Gastrocnemius medialis (tissue), 4 donors: Measurements from ENCODE around the gene ARFGEF3. TPM values are rescaled to one million over a fixed set of nuclear protein-coding genes. Genes with fewer than 3 reads are reported as not detected.

Source experiments
- ATAC-seq, 2 donors: fragments of 150-250 bp; one replicate each; pipeline ENCODE4 v1.9.1; 2016
- DNase-seq, 2 donors: peaks; one replicate each; pipeline ENCODE4 v3.0.0-alpha.2; 2019
- H3K27ac ChIP-seq, 4 donors: fragments of 200-600 bp; sonication (generic); 1 replicate in 1 of 4; 2 replicates in 3 of 4; pipeline ENCODE4 v1.5.1; 2016 to 2018; ENCODE audit warnings: mild to moderate bottlenecking in 2 of 4, moderate library complexity in 1 of 4
- H3K27me3 ChIP-seq, 3 donors: fragments of 200-600 bp; sonication (generic) in 2 of 3; 1 replicate in 1 of 3; 2 replicates in 2 of 3; pipeline versions ENCODE4 v1.5.1 to v1.6.0; 2016 to 2019; ENCODE audit warnings: mild to moderate bottlenecking in 1 of 3, moderate library complexity in 1 of 3
- H3K36me3 ChIP-seq, 2 donors: fragments of 200-600 bp; sonication (generic) in 1 of 2; one replicate each; pipeline ENCODE4 v1.5.1; 2017 to 2018
- H3K4me1 ChIP-seq, 2 donors: fragments of 200-600 bp; sonication (generic) in 1 of 2; one replicate each; pipeline ENCODE4 v1.5.1; 2016 to 2017; ENCODE audit warnings: mild to moderate bottlenecking in 2 of 2
- H3K4me3 ChIP-seq, 4 donors: fragments of 200-600 bp; sonication (generic) in 3 of 4; 1 replicate in 1 of 4; 2 replicates in 3 of 4; pipeline ENCODE4 v1.5.1; 2016 to 2019; ENCODE audit warnings: mild to moderate bottlenecking in 2 of 4
- H3K9me3 ChIP-seq, 3 donors: fragments of 200-600 bp; sonication (generic) in 2 of 3; 1 replicate in 1 of 3; 2 replicates in 2 of 3; pipeline ENCODE4 v1.5.1; 2016 to 2019
- POLR2A ChIP-seq, 2 donors: fragments of 450-650 bp; IDR thresholded peaks; one replicate each; pipeline ENCODE4 v1.6.1; 2017; ENCODE audit warnings: antibody characterized with exemption in 2 of 2, mild to moderate bottlenecking in 2 of 2, moderate library complexity in 2 of 2
- in situ Hi-C, 4 donors: fragments of 200-750 bp; cut with MboI; loops; one replicate each; pipeline versions ENCODE4 v1.15.0 to v1.8.0; 2017; ENCODE audit warnings: low sequenced_read_pairs in 4 of 4
- intact Hi-C: fragments of 100-400 bp; cut with DNase I; formaldehyde crosslinking; loops from one replicate; pipeline ENCODE4 v1.15.1; 2023; ENCODE audit warnings: low total_unique reads
- total RNA-seq, 4 donors: library from RNA; depleted of rRNA; stranded (reverse); fragments of >200 nt; gene quantifications; one replicate each; pipeline versions ENCODE4 v1.1.0 to v1.2.3, GENCODE V29; 2016
- TF ChIP-seq, protein P1 (sequence below), 5 experiments: fragments of 450-650 bp in 3 of 5; fragments of 200-600 bp in 2 of 5; sonication (generic) in 2 of 5; IDR thresholded peaks in 4 of 5; conservative IDR thresholded peaks in 1 of 5; 1 replicate in 4 of 5; 2 replicates in 1 of 5; pipeline ENCODE4 v1.5.1; 2016 to 2019; ENCODE audit warnings: antibody characterized with exemption in 5 of 5, mild to moderate bottlenecking in 3 of 5, moderate library complexity in 3 of 5

ARFGEF3 gene
- total RNA-seq, 4 donors from 2014 or later, result 0.40 to 0.78 (median 0.52) TPM

DNA sequence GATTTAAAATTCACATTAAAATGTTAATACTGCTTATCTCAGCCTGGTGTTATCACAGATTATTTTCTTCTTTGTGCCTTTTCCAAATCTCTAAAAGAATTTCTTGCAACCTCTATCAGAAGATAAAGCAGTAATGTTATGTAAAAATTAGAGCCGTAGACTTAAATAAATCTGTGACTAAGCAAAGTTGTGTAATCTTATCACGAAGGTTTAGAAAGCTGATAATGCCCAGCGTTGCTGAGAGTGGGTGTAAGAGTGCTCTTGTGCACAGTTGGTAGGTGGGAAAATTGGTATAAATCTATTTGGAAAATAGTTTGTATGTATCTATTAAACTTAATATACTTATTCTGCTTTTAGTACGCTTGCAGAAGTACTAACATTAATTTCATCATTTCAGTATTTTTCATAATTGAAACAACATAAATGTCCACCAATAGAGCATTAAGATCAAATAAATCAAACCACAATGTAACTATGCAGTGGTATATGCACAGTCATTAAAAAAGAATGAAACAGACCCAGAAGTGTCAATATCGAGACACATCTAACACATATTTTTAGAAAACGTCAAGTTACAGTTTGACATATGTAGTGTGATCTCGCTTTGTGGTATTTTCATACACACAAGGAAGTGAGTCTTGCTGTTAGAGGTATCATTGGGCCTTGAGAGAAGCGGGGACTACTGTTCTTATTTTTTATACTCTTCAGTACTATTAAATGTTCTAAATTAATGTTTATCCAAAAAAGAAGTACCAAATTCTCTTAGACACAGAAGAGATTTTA lies 111.0 kb downstream of the ARFGEF3 start:
- Histone ChIP-seq H3K27me3 (no peaks in the 10 kb centered on the region), H3K4me3 (no peak overlapping the region), H3K36me3 (no peaks in the 10 kb centered on the region), H3K4me1 (no peaks in the 10 kb centered on the region), H3K27ac (no peak overlapping the region), H3K9me3 (no peaks in the 10 kb centered on the region)
- DNase-seq (no peak), ATAC-seq (no peak)
- TF ChIP-seq, protein P1, sequence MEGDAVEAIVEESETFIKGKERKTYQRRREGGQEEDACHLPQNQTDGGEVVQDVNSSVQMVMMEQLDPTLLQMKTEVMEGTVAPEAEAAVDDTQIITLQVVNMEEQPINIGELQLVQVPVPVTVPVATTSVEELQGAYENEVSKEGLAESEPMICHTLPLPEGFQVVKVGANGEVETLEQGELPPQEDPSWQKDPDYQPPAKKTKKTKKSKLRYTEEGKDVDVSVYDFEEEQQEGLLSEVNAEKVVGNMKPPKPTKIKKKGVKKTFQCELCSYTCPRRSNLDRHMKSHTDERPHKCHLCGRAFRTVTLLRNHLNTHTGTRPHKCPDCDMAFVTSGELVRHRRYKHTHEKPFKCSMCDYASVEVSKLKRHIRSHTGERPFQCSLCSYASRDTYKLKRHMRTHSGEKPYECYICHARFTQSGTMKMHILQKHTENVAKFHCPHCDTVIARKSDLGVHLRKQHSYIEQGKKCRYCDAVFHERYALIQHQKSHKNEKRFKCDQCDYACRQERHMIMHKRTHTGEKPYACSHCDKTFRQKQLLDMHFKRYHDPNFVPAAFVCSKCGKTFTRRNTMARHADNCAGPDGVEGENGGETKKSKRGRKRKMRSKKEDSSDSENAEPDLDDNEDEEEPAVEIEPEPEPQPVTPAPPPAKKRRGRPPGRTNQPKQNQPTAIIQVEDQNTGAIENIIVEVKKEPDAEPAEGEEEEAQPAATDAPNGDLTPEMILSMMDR (IDR thresholded peaks at IDR 0.05 in 4 of 5, conservative IDR thresholded peaks at IDR 0.05 in 1 of 5), result no peak
- TF ChIP-seq POLR2A (IDR thresholded peaks at IDR 0.05), result no peak
- in situ Hi-C loops (no loop called here), intact Hi-C loops (no loop called here)

DNA sequence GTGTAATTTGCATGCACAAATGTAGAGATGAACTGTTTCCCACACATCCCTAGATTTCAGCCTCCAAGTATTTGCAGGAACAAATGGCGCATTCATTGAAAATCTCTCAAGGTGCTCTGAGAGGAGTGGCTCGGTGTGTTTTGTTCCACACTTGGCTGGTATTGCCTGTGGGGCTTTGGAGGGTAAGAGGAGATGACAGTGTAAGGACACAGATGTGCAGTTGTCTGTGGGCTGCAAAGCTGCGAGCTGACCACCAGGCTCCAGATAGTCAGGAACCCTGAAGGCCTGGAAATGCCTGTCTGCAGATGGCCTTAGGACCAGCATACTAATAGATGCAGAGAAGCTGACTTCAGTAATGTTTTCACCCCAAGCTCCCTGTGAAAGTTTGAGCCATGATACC lies 114.2 kb downstream of the ARFGEF3 start:
- Histone ChIP-seq H3K27ac (no peak overlapping the region), H3K4me3 (no peak overlapping the region), H3K9me3 (no peaks in the 10 kb centered on the region), H3K27me3 (no peaks in the 10 kb centered on the region), H3K36me3 (no peaks in the 10 kb centered on the region), H3K4me1 (no peaks in the 10 kb centered on the region)
- DNase-seq, result no peak
- in situ Hi-C loops, result no loop called here
- intact Hi-C loops, result no loop called here
- no peak for ATAC-seq
- no peak for TF ChIP-seq POLR2A (IDR thresholded peaks at IDR 0.05)
- TF ChIP-seq, protein P1 (IDR thresholded peaks at IDR 0.05 in 4 of 5, conservative IDR thresholded peaks at IDR 0.05 in 1 of 5), result no peak

DNA sequence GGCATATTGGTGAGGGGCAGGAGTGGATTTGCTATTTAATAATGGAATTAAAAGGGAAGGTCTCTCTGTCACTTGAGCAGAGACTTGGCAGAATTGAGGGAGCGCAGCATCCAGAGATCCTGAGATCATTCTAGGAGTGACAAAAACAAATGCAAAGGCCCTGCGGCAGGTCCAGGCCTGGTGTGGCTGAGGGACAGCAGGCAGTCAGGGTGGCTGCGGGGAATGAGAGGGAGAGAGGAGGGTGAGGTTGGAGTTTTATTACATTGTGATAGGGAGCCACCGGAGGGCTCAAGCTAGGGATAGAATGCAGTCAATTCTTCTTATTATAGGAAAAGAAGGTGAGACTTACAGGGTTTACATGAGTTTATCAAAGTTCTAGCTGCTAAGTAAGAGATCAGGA lies 116.1 kb downstream of the ARFGEF3 start:
- H3K27me3 ChIP-seq, result no peaks in the 10 kb centered on the region
- no peaks in the 10 kb centered on the region for H3K9me3 ChIP-seq
- ATAC-seq (no peak), DNase-seq (no peak)
- no peaks in the 10 kb centered on the region for H3K4me1 ChIP-seq
- H3K27ac ChIP-seq, result no peak overlapping the region
- H3K36me3 ChIP-seq, result no peaks in the 10 kb centered on the region
- intact Hi-C loops, result no loop called here
- TF ChIP-seq POLR2A (IDR thresholded peaks at IDR 0.05), result no peak
- TF ChIP-seq, protein P1 (IDR thresholded peaks at IDR 0.05 in 4 of 5, conservative IDR thresholded peaks at IDR 0.05 in 1 of 5), result no peak
- no peak overlapping the region for H3K4me3 ChIP-seq
- in situ Hi-C loops, result no loop called here

DNA sequence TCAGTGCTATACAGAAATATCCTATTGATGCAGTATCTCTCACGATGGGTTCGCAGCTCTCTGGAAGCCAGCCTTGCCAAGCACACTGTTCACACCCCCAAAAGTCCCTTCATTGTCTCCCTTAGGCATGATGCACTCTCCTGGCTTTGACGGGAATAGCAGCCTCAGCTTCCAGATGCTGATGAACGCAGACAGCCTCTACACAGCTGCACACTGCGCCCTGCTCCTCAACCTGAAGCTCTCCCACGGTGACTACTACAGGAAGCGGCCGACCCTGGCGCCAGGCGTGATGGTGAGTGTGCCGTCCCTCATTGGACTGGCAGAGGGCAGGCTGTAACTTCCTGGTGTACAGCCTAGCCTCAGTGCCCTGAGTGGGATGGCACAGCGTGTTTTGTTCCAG lies 116.6 kb downstream of the ARFGEF3 start:
- in situ Hi-C loops, result no loop called here
- TF ChIP-seq, protein P1 (IDR thresholded peaks at IDR 0.05 in 4 of 5, conservative IDR thresholded peaks at IDR 0.05 in 1 of 5), result no peak
- no peak for TF ChIP-seq POLR2A (IDR thresholded peaks at IDR 0.05)

More for the DNA sequence above, 116.6 kb downstream of the ARFGEF3 start:
- DNase-seq, result no peak
- H3K4me1 ChIP-seq, result no peaks in the 10 kb centered on the region
- intact Hi-C loops, result no loop called here
- H3K27me3 ChIP-seq, result no peaks in the 10 kb centered on the region
- H3K4me3 ChIP-seq, result no peak overlapping the region
- no peaks in the 10 kb centered on the region for H3K36me3 ChIP-seq
- no peak for ATAC-seq
- H3K9me3 ChIP-seq, result no peaks in the 10 kb centered on the region
- no peak overlapping the region for H3K27ac ChIP-seq
